GM20000 (cell line): ENCODE results near the gene GPATCH2L.

Experiments
- DNase-seq: peaks from one replicate; pipeline ENCODE4 v3.0.0; 2012; ENCODE audit warnings: low spot score
- TF ChIP-seq, protein P1 (sequence below): IDR thresholded peaks from 2 replicates; pipeline ENCODE4 v1.5.1; 2012; ENCODE audit warnings: mild to moderate bottlenecking, control low read depth; ENCODE audit errors: extremely low read depth, missing control alignments

GPATCH2L gene

DNA sequence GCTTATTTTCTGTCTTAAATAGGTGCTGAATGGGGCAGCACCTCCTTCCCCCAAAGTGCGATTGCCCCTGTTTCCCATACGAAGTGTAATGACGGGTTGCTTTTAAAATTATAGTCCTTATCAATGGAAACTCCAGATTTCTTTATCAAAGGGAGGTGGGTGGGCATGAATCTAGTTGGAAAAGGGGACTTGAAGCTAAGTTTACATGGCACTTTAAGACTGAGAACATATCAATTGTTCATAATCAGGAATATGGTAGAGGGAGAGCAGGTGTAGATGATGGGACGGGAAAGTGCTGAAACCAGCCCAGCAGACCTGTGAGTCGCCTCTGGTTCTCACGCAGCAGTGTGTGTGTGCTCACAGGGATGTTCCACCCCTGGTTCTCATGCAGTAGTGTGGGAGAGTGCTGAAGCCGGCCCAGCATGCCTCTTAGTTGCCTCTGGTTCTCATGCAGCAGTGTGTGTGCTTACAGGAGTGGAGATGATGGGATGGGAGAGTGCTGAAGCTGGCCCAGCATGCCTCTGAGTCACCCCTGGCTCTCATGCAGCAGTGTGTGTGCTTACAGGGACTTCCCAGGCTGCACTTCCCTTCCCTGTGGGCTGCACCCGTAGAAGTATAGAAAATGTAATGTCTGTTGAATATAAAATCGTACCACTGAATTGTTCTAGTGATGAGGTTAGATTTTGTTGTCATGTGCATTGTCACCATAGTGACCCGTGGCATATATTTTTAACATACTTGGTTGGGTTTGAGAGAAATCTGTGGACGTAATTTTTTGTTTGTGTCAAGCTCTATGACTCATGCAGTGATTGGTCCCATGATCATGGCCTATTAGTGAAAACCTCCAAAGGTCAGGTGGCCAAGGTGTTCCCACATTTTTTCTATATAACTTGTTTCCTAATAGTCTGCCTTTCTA is 51.6 kb downstream of the GPATCH2L start:
- peak; percentile 76 for DNase-seq
- TF ChIP-seq, protein P1, sequence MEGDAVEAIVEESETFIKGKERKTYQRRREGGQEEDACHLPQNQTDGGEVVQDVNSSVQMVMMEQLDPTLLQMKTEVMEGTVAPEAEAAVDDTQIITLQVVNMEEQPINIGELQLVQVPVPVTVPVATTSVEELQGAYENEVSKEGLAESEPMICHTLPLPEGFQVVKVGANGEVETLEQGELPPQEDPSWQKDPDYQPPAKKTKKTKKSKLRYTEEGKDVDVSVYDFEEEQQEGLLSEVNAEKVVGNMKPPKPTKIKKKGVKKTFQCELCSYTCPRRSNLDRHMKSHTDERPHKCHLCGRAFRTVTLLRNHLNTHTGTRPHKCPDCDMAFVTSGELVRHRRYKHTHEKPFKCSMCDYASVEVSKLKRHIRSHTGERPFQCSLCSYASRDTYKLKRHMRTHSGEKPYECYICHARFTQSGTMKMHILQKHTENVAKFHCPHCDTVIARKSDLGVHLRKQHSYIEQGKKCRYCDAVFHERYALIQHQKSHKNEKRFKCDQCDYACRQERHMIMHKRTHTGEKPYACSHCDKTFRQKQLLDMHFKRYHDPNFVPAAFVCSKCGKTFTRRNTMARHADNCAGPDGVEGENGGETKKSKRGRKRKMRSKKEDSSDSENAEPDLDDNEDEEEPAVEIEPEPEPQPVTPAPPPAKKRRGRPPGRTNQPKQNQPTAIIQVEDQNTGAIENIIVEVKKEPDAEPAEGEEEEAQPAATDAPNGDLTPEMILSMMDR = no peak

GRCh38 chr14:76204461-76205230 is 52.9 kb downstream of the GPATCH2L start:
- DNase-seq = no peak
- TF ChIP-seq, protein P1 = no peak

DNA sequence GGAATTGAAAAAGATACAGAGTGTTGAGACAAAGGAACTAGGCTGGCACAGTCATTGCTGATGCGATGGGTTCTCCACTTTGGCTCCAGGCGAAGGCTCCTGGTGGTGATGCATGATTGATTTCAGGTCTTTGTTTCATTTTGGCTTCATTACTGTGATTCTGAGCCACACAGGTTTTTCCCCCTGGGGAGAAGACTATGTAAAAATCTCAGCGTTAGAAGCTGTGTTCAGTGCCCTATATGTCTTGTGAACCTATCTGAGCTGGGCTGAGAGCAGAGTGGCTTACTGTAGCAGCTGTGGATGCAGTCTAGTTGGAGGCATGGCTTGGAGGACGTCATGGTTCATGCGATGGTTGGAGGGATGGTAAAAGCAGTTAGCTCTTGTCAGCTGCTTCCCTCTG is 54.0 kb downstream of the GPATCH2L start:
- TF ChIP-seq, protein P1 = no peak

GRCh38 chr14:76208340-76208739 is 56.6 kb downstream of the GPATCH2L start:
- DNase-seq = no peak
- TF ChIP-seq, protein P1 = no peak

More for the DNA sequence above, 54.0 kb downstream of the GPATCH2L start:
- no peak for DNase-seq

- DNase-seq = no peak
- TF ChIP-seq, protein P1 = no peak
Observed at GRCh38 chr14:76212242-76212641, 60.5 kb downstream of the GPATCH2L start.

DNA sequence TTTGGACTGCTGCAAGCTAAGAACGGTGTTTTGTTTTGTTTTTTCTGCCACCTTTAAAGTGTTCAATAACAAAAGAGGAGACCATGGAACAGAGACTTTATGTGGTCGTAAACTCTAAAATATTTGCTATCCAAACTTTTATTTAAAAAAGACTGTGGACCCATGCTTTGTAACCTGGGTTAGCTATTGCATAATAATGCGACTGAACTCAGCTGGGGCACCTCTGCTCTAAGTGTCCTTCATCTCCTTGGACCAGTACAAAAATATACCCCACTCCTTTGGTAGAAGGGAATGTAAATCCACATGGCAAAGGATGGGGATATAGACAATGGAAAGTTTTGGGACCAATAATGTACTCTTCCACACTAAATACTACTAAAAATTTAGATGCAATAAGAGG is 65.5 kb downstream of the GPATCH2L start:
- DNase-seq = no peak
- TF ChIP-seq, protein P1 = no peak

DNA sequence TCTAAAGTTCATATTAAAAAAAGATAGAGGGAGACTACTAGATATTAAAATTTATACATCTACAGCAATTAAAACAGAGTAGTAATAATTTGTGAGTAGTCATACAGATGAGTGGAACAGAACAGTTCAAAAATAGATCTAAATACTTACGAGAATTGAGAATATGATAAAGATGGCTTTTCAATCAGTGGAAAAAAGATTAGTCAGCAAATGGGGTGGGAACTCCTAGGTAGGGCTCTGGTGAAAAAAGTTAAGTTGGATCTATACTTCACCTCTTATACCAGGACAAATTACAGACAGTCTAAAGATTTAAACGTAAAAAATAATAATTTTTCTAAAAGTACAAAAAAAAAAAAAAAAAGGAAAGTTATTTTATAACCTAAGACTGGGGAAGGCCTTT is 66.9 kb downstream of the GPATCH2L start:
- TF ChIP-seq, protein P1 = no peak
- no peak for DNase-seq
